ENCODE data around the gene IGFALS.
"Not testable (repeated sequence)": the region's sequence is repeated elsewhere in the genome, so short reads cannot be mapped to it uniquely, and the experiment has no call there.

The IGFALS gene

GRCh38 chr16:1800701-1801100 lies 7.2 kb upstream of the IGFALS start:
- ATAC-seq (no peak), DNase-seq (no peak)
- H3K9me3 Mint-ChIP-seq = peaks cover 13 to 23% of the 10 kb centered on the region in 2 donors
- peak overlapping the region in 1 of 2 donors; percentile 27 for H3K27ac Mint-ChIP-seq
- H3K27me3 Mint-ChIP-seq = no peaks in the 10 kb centered on the region
- H3K4me1 Mint-ChIP-seq = no peaks in the 10 kb centered on the region
- H3K4me3 Mint-ChIP-seq = no peak overlapping the region

DNA sequence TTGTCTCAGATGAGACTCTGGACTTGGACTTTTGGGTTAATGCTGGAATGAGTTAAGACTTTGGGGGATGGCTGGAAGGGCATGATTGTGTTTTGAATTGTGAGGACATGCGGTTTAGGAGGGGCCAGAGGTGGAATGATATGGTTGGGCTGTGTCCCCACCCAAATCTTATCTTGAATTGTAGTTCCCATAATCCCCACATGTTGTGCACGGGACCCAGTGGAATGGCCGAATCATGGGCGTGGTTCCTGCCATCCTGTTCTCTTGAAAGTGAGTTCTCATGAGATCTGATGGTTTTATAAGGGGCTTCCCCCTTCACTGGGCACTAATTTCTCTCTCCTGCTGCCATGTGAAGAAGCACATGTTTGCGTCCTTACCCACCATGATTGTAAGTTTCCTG lies 5.8 kb upstream of the IGFALS start:
- not testable (repeated sequence) for H3K27me3 Mint-ChIP-seq, H3K4me1 Mint-ChIP-seq, ATAC-seq, H3K27ac Mint-ChIP-seq, H3K4me3 Mint-ChIP-seq, DNase-seq
- H3K9me3 Mint-ChIP-seq = peaks cover 13 to 23% of the 10 kb centered on the region in 2 donors

GRCh38 chr16:1794908-1795666 lies 1.6 kb upstream of the IGFALS start:
- ATAC-seq = no peak
- no peak overlapping the region for H3K27ac Mint-ChIP-seq
- no peaks in the 10 kb centered on the region for H3K27me3 Mint-ChIP-seq
- peaks cover 13 to 22% of the 10 kb centered on the region in 2 donors for H3K9me3 Mint-ChIP-seq
- H3K4me3 Mint-ChIP-seq = no peak overlapping the region
- no peak for DNase-seq
- H3K4me1 Mint-ChIP-seq = no peaks in the 10 kb centered on the region

DNA sequence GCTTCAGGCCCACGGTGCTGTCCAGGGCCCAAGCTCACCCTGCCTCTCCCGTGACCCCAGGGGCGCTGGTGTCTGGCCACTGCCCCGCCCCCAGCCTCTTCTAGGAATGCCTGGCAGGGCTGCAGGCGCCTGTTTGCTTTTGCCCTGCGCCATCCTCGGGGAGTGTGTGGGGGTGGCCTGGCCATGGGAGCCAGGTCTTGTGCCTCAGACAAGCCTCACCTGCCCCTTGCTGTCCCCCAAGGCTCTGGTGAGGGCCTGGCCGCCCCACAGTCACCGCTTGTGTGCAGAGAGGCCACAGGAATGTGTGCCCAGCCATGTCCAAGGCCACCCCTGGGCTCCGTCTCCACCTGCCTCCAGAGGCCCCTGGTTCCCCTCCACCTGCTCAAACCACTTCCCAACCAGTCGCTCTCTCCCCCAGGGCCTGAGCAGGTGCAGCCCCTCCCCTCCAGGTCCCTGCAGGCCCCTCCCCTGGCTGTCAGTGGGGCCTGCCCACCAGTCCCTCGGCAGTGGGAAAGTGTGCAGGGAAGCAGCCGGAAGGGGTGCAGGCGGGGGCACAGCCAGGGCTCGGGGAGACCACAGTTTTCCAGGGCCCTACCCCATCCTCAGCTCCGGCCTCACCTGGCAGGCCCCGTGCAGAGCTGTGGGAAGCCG lies 841 bp upstream of the IGFALS start:
- no peaks in the 10 kb centered on the region for H3K4me1 Mint-ChIP-seq
- peaks cover 5 to 14% of the 10 kb centered on the region in 2 donors for H3K9me3 Mint-ChIP-seq
- no peaks in the 10 kb centered on the region for H3K27me3 Mint-ChIP-seq
- ATAC-seq (no peak), DNase-seq (peak in 1 of 2 donors; percentile 8)
- no peak overlapping the region for H3K27ac Mint-ChIP-seq
- H3K4me3 Mint-ChIP-seq = no peak overlapping the region

DNA sequence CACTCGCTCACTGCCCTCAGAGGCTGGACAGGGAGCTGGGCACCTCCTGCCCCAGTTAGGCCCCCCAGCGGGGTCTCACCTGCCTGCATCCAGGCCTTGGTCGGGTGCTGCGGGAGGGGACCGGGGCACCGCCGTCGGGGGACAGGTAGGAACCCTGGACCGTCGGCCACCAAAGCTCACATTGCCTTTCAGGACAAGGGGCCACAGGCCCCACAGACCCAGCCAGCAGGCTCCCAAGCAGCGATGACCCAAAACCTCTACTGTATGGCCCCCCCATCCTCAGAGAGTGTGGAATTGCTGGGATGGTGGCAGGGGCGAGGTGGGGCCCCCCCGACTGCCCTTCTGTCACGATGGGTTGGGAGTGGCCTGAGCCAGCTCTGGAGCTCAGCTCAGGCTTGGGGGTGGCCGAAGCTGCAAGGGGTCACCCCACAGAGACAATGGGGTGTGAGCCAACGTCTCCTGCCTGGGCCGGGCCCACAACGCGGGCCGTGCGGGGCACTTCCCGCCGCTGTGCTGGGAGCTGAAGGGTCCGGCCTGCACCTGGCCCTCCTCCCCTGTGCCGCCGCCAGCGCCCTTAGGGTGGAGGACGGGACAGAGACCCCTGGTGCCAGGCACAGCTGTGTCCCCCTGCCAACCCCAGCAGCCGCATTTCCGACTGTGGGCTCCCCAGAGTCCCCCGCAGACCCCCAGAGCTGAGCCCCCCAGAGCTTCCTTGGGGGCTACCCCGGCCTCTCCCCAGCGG lies 498 bp downstream of the IGFALS start:
- H3K27me3 Mint-ChIP-seq = no peaks in the 10 kb centered on the region
- H3K9me3 Mint-ChIP-seq = peaks cover 0 to 8% of the 10 kb centered on the region in 2 donors
- no peak overlapping the region for H3K4me3 Mint-ChIP-seq
- DNase-seq (peak in 1 of 2 donors; percentile 8), ATAC-seq (peak; percentile 16)
- peaks cover 6% of the 10 kb centered on the region for H3K4me1 Mint-ChIP-seq
- no peak overlapping the region for H3K27ac Mint-ChIP-seq

DNA sequence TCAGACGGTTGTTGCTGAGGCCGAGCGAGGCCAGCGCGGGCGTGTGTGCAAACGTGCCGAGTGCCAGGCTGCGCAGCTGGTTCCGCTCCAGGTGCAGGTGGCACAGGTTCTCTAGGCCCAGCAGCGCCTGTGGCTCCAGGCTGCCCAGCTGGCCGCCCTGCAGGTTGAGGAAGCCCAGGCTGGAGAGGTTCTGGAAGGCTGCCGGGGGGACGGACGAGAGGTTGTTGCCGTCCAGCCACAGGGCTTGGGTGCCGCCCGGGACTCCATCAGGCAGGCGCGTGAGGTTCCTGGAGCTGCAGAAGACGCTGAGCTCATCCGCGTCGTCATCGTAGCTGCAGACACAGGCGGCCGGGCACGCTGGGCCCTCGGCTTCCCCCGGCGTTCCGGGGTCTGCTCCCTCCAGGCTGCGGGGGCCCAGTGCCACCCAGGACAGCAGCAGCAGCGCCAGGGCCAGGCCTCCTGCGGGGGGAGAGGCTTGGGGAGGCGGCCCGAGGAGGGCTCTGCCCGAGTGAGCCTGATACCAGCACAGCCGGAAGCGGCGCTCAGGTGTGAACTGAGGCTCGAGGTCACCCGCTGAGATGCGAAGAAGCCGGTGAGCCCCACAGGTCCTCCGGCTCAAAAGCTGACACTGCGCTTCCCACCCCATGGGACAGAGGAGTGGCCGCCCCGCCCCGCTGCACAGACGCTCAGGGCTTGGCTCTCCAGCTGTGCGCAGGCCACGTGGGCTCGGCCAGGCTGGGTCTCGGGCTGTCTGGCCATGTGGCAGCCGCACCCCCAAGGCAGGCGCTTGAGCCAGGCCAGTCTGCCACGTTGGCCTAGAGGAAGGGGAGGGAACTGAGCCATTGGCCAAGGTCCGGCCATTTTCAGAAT lies 1.3 kb downstream of the IGFALS start:
- H3K9me3 Mint-ChIP-seq = peaks cover 0 to 4% of the 10 kb centered on the region in 2 donors
- no peak overlapping the region for H3K27ac Mint-ChIP-seq
- DNase-seq (no peak), ATAC-seq (no peak)
- no peak overlapping the region for H3K4me3 Mint-ChIP-seq
- H3K4me1 Mint-ChIP-seq = peaks cover 6% of the 10 kb centered on the region
- no peaks in the 10 kb centered on the region for H3K27me3 Mint-ChIP-seq

DNA sequence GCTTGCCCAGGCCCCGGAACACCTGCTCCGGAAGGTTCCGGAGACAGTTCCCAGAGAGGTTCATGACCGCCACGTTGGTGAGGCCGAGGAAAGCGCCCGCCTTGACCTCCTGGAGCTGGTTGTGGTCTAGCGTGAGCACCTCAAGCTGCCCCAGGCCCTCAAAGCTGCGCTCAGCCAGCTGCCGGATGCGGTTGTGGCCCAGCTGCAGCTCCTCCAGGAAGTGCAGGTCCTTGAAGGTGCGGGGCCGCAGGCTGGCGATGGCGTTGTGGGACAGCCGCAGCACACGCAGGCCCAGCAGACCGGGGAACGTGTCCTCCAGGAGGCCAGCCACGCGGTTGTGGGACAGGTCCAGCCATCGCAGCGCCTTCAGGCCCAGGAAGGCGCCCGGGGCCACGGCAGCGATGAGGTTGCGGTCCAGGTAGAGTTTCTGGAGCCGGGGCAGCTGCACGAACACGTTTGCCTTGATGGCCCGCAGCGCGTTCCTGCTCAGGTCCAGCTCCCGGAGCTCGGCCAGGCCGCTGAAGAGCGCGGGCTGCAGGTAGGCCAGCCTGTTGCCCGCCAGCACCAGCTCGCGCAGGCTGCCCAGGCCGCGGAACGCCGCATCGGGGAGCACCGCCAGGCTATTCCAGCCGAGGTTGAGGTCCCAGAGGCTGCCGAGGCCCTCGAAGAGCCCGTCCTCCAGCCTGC lies 2.1 kb downstream of the IGFALS start:
- no peak overlapping the region for H3K27ac Mint-ChIP-seq
- ATAC-seq = no peak

GRCh38 chr16:1790611-1791255 lies 2.8 kb downstream of the IGFALS start:
- ATAC-seq (no peak), DNase-seq (no peak)
- Mint-ChIP-seq H3K9me3 (no peaks in the 10 kb centered on the region), H3K27ac (no peak overlapping the region), H3K4me3 (no peak overlapping the region), H3K27me3 (no peaks in the 10 kb centered on the region), H3K4me1 (peaks cover 8% of the 10 kb centered on the region)

More for the DNA sequence above, 2.1 kb downstream of the IGFALS start:
- Mint-ChIP-seq H3K4me1 (peaks cover 6% of the 10 kb centered on the region), H3K27me3 (no peaks in the 10 kb centered on the region), H3K4me3 (no peak overlapping the region), H3K9me3 (no peaks in the 10 kb centered on the region)
- peak in 1 of 2 donors; percentile 10 for DNase-seq

- ATAC-seq (no peak), DNase-seq (no peak)
- Mint-ChIP-seq H3K4me1 (peaks cover 13% of the 10 kb centered on the region), H3K4me3 (no peak overlapping the region), H3K27ac (no peak overlapping the region), H3K27me3 (no peaks in the 10 kb centered on the region), H3K9me3 (no peaks in the 10 kb centered on the region)
Measured at GRCh38 chr16:1790261-1790610, 3.3 kb downstream of the IGFALS start.

- H3K9me3 Mint-ChIP-seq = no peaks in the 10 kb centered on the region
- H3K4me3 Mint-ChIP-seq = no peak overlapping the region
- no peak for ATAC-seq
- H3K27ac Mint-ChIP-seq = no peak overlapping the region
- H3K27me3 Mint-ChIP-seq = no peaks in the 10 kb centered on the region
- H3K4me1 Mint-ChIP-seq = peaks cover 17% of the 10 kb centered on the region
- peak in 1 of 2 donors; percentile 12 for DNase-seq
Measured at GRCh38 chr16:1789643-1790045, 3.9 kb downstream of the IGFALS start.

- H3K4me1 Mint-ChIP-seq = peaks cover 23% of the 10 kb centered on the region
- DNase-seq (no peak), ATAC-seq (no peak)
- H3K27ac Mint-ChIP-seq = no peak overlapping the region
- no peaks in the 10 kb centered on the region for H3K9me3 Mint-ChIP-seq
- no peaks in the 10 kb centered on the region for H3K27me3 Mint-ChIP-seq
- no peak overlapping the region for H3K4me3 Mint-ChIP-seq
Measured at GRCh38 chr16:1788708-1789100, 4.8 kb downstream of the IGFALS start.

GRCh38 chr16:1788095-1788707 lies 5.3 kb downstream of the IGFALS start:
- no peak for ATAC-seq
- no peak overlapping the region for H3K4me3 Mint-ChIP-seq
- peaks cover 28% of the 10 kb centered on the region for H3K4me1 Mint-ChIP-seq
- H3K27ac Mint-ChIP-seq = no peak overlapping the region
- no peaks in the 10 kb centered on the region for H3K9me3 Mint-ChIP-seq
- no peaks in the 10 kb centered on the region for H3K27me3 Mint-ChIP-seq
- DNase-seq = no peak

GRCh38 chr16:1787322-1788094 lies 6.0 kb downstream of the IGFALS start:
- DNase-seq (peak in 1 of 2 donors; percentile 10), ATAC-seq (no peak)
- no peak overlapping the region for H3K27ac Mint-ChIP-seq
- no peaks in the 10 kb centered on the region for H3K27me3 Mint-ChIP-seq
- H3K9me3 Mint-ChIP-seq = no peaks in the 10 kb centered on the region
- peaks cover 28% of the 10 kb centered on the region for H3K4me1 Mint-ChIP-seq
- no peak overlapping the region for H3K4me3 Mint-ChIP-seq

DNA sequence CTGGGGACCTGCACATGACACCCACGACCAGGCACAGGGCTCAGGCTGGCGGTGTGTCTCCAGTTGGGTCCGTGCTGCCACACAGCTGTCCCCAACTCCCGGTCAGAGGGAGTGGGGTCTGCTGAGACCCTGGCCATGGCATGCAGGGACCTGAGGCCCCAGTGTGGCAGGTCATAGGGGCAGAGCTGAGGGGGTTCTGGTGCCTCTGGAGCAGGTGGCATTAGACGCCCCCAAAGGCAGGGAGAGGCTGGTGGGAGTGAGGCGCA lies 6.5 kb downstream of the IGFALS start:
- Mint-ChIP-seq H3K4me1 (peaks cover 28% of the 10 kb centered on the region), H3K9me3 (no peaks in the 10 kb centered on the region), H3K4me3 (no peak overlapping the region), H3K27ac (no peak overlapping the region), H3K27me3 (no peaks in the 10 kb centered on the region)
- DNase-seq (no peak), ATAC-seq (no peak)
